ENCODE data around the gene MGAM2. TPM values are rescaled to one million over a fixed set of nuclear protein-coding genes. Genes with fewer than 3 reads are reported as not detected.
"Not testable (repeated sequence)": the region's sequence is repeated elsewhere in the genome, so short reads cannot be mapped to it uniquely, and the experiment has no call there.

MGAM2 gene
- not detected in 2 replicates for total RNA-seq (2014; rRNA removed; shearing (Covaris generic))

DNA sequence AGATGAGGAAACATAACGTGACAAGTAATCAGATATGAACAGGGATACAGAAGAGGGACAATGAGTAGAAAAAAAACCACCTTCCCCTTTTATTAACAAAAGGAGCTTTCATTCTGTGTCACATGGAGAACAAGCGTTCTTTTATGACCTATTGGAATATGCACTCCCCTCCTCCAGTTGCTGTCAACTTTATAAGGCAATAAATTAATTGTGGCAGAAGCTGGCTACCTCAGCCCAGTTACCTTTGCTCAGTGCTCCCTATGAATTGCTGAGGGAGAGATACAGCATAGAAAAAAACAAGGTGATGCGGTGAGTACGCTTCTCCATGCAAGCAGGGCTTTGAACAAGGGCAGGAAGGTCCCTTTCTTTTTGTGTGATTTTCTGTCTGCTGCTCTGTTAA lies at the start of gene MGAM2:
TSS of gene MGAM2 (plus strand) at position 220 of the 400 bp plus-strand sequence. CDS start 5,156 bp downstream, outside the sequence.
- no peaks in the 10 kb centered on the region for H3K27me3 ChIP-seq (ENCODE audit: control insufficient read depth, insufficient read depth, low read length)
- no peak within 1 kb of the TSS for H3K4me3 ChIP-seq (ENCODE audit: insufficient read depth, low read depth, low read length)
- H3K36me3 ChIP-seq (replicated peaks; ENCODE audit: control insufficient read depth, insufficient read depth, low read length): no peaks in the 10 kb centered on the region
- no peak for DNase-seq

DNA sequence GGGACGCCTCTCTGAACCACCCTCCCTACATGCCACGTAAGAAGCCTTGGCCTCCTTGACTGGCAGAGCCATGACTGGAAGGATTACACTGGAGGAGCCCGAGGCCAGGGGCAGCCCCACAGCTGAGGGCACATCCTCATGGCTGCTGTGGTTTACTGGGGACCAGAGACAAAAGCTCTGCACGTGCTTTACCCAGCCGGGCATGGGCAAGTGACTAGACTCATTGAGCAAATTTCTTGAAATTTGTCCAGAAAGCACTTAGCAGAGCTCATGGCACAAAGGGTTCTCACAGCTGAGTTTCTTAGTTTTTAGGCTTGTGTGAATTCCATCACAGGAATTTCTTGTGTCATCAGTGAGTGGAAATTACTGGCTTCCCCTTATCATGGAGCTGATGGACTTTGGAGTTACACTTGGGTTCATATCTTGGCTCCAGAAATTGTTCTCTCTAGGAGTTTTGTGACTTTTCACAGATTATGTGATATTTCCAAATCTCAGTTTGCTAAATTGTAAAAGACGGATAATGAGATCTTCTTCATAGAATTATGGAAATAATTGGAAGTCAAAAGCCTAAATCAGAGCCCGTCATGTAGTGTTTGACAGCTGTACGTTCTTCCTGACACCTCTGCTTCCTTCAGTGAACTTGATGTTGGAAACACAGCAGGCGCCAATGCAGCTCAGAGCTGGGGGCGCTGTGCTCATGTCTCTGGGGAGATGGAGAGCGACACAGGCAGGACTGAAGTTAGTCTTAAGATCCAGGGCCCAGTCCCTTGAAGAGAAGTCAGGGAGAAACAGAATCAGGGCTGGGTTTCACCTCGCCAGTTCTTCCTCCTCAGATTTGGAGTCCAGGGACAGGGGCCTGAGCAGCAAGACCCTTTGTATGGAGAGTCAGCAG lies 47.7 kb upstream of the MGAM2 start:
- H3K27me3 ChIP-seq (ENCODE audit: control insufficient read depth, insufficient read depth, low read length): no peaks in the 10 kb centered on the region
- DNase-seq: no peak
- no peak overlapping the region for H3K4me3 ChIP-seq (ENCODE audit: insufficient read depth, low read depth, low read length)
- no peaks in the 10 kb centered on the region for H3K36me3 ChIP-seq (replicated peaks; ENCODE audit: control insufficient read depth, insufficient read depth, low read length)

DNA sequence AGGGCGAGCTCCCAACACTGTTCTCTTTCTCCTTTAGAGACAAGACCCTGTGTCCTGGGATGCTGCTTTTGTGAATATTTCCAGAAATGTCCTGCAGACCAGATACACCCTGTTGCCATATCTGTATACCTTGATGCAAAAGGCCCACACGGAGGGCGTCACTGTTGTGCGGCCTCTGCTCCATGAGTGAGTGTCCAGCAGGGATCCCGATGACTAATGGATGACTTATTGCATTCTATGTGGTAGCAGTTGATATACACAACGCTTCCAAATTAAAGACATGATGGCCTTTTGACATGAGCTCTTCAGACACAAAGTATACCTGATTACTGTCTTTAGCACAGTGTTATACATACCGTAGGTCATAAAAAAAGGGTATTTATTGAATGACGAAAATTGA lies 45.0 kb upstream of the MGAM2 start:
- H3K36me3 ChIP-seq (replicated peaks; ENCODE audit: control insufficient read depth, insufficient read depth, low read length): no peaks in the 10 kb centered on the region
- H3K27me3 ChIP-seq (ENCODE audit: control insufficient read depth, insufficient read depth, low read length): no peaks in the 10 kb centered on the region
- H3K4me3 ChIP-seq (ENCODE audit: insufficient read depth, low read depth, low read length): no peak overlapping the region
- DNase-seq: no peak

DNA sequence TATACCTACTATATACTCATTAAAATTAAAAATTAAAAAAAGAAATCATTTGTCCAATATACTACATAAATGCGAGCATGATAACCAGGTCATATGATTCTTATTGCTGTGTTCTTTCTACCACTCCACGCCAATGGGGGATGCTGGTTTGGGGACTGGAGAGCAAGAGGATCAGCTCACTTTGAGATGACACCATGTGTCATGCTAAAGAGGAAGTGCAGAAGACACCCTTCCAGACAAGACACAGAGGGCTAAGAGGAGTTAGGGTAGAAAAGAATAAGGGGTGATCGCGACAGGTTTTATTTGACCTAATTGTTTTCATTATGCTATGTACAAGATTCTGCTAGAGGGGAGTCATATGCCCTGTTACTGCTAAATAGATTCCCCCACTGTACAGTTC lies 33.8 kb upstream of the MGAM2 start:
- H3K27me3 ChIP-seq (ENCODE audit: control insufficient read depth, insufficient read depth, low read length): no peaks in the 10 kb centered on the region
- H3K36me3 ChIP-seq (replicated peaks; ENCODE audit: control insufficient read depth, insufficient read depth, low read length): no peaks in the 10 kb centered on the region
- no peak for DNase-seq
- H3K4me3 ChIP-seq (ENCODE audit: insufficient read depth, low read depth, low read length): no peak overlapping the region

DNA sequence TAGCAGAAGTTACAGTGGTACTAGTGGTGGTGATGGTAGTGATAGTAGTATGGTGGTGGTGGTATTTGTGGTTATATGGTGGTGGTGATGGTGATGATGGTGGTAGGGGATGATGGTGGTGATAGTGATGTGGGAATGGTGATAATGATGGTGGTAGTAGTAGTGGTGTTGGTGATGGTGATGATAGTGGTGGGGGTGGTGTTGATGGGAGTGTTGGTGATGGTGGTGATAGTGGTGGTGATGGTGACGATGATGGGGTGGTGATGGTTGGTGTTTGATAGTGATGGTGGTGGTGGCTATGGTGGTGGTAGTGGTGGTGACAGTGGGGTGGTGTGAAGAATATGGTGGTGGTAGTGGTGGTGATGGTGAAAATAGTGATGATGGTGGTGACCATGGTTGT lies 27.9 kb upstream of the MGAM2 start:
- no peak for DNase-seq

DNA sequence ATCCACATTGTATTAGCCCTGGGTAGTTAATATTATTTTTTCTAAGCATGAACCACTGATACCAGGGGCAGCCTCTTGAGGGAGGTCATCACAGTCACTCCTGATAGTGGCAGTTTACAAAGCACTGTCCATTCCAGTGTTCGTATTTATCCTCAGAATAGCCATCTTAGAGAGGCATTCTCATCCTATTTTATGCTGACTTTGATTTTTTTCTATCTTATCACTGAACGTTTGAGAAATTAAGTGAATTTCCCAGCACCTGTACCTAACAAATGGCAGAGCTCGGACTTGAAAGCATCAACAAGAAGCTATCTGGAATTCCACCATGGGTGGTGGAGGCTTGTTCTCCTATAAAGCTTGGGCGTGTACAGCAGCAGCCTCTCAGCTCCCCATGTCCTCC lies 26.1 kb upstream of the MGAM2 start:
- Histone ChIP-seq H3K36me3 (replicated peaks; ENCODE audit: control insufficient read depth, insufficient read depth, low read length) (no peaks in the 10 kb centered on the region), H3K4me3 (ENCODE audit: insufficient read depth, low read depth, low read length) (no peak overlapping the region), H3K27me3 (ENCODE audit: control insufficient read depth, insufficient read depth, low read length) (no peaks in the 10 kb centered on the region)
- DNase-seq: no peak

More for the DNA sequence above, 27.9 kb upstream of the MGAM2 start:
- H3K4me3 ChIP-seq (ENCODE audit: insufficient read depth, low read depth, low read length): no peak overlapping the region
- no peaks in the 10 kb centered on the region for H3K36me3 ChIP-seq (replicated peaks; ENCODE audit: control insufficient read depth, insufficient read depth, low read length)
- no peaks in the 10 kb centered on the region for H3K27me3 ChIP-seq (ENCODE audit: control insufficient read depth, insufficient read depth, low read length)

DNA sequence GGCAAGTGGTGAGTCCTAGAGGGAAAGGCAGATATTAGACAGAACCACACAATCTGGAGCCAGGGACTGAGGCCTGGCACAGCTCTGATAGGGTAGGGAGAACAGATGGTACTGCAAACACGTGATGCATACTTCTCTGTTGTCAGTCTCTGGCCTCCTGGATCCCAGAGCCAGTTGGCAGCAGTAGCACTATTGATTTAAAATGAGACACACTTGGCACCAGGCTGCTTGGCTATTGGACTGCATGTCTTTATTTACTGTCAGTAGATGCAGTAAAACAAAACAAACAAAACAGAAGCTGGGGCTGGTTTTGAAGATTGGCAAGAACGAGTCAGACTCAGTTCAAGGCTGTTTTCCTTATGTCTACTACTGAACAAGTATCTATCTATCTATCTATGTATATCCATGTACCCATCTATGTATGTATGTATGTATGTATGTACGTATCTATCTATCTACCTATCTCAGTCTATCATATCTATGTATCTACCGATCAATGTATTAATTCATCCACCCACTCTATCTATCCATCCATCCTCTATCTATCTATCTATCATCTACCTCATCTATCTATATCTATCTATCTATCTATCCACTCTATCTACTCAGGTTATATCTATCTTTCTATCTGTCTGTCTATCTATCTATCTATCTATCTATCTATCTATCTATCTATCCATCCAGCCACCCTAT lies 23.4 kb upstream of the MGAM2 start:
- Histone ChIP-seq H3K27me3 (ENCODE audit: control insufficient read depth, insufficient read depth, low read length) (no peaks in the 10 kb centered on the region), H3K36me3 (replicated peaks; ENCODE audit: control insufficient read depth, insufficient read depth, low read length) (no peaks in the 10 kb centered on the region), H3K4me3 (ENCODE audit: insufficient read depth, low read depth, low read length) (no peak overlapping the region)
- DNase-seq: no peak

DNA sequence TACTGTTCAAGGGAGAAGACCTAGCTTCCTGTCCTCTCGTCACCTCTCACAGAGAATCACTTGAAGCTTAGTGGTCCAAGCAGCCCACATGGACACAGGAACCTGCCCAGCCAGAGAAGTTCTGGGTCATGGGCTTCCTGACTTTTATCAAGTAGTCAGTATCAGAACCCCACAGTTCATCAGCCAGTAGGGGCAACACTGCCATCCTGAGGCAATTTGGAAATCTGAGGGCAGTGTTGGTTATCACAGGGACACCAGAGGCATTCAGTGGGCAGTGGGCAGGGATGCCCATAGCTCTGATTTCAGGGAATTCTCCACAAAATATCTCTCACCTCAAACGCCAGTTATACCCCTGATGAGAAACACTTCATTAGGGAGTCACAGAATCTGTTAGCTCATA lies 22.5 kb upstream of the MGAM2 start:
- Histone ChIP-seq H3K4me3 (ENCODE audit: insufficient read depth, low read depth, low read length) (no peak overlapping the region), H3K27me3 (ENCODE audit: control insufficient read depth, insufficient read depth, low read length) (no peaks in the 10 kb centered on the region), H3K36me3 (replicated peaks; ENCODE audit: control insufficient read depth, insufficient read depth, low read length) (no peaks in the 10 kb centered on the region)
- DNase-seq: no peak

DNA sequence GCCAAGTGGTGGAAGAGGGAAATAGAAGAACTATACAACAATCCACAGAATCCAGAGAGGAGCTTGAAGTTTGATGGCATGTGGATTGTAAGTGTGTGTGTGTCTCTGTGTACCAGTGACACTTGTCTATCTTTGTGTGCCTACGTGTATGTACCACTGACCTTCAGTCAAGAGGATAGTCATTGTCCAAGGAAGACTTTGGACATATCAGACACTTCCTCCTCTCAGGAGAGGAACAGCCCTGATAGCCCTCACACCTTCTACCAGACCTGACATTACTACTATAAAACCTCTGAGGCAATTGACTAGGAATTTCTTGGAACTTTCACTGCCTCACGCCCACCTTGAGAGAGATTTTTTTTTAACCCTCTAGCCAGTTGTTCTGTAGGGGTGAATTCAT lies 19.6 kb upstream of the MGAM2 start:
- H3K36me3 ChIP-seq (replicated peaks; ENCODE audit: control insufficient read depth, insufficient read depth, low read length): no peaks in the 10 kb centered on the region
- DNase-seq: no peak
- H3K4me3 ChIP-seq (ENCODE audit: insufficient read depth, low read depth, low read length): no peak overlapping the region
- H3K27me3 ChIP-seq (ENCODE audit: control insufficient read depth, insufficient read depth, low read length): no peaks in the 10 kb centered on the region

DNA sequence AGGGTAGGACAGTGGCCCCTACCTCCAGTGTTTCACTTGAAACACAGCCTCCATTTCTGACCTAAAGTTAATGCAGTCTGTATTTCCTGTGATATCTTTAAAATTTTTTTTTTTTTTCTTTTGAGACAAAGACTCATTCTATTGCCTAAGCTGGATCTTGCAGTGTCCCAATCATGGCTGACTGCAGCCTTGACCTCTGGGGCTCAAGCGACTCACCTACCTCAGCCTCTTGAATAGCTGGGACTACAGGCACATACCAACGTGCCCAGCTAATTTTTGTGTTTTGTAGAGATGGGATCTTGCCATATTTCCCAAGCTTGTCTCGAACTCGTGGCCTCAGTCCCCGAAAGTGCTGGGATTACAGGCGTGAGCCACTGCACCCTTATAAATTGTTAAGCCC lies 16.7 kb upstream of the MGAM2 start:
- DNase-seq: no peak

DNA sequence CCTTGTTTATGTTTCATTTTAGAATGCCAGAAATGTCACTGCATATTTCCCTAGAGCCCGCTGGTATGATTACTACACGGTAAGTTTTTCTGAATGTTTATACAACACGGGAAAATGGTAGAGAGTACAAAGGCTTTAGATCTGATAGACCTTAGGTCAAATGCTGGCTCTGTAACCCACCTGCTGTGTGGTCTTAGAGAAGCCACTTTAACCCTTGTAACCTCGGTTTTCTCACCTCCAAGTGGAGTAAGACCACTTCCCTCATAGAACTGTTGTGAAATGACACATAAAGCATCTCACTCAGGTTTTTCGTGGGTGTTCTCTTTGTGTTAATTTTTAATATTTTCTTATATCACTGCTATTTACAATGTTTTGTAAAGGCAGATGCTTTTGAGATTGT lies 13.9 kb upstream of the MGAM2 start:
- Histone ChIP-seq H3K27me3 (ENCODE audit: control insufficient read depth, insufficient read depth, low read length) (no peaks in the 10 kb centered on the region), H3K36me3 (replicated peaks; ENCODE audit: control insufficient read depth, insufficient read depth, low read length) (no peaks in the 10 kb centered on the region), H3K4me3 (ENCODE audit: insufficient read depth, low read depth, low read length) (no peak overlapping the region)
- no peak for DNase-seq

More for the DNA sequence above, 16.7 kb upstream of the MGAM2 start:
- no peaks in the 10 kb centered on the region for H3K36me3 ChIP-seq (replicated peaks; ENCODE audit: control insufficient read depth, insufficient read depth, low read length)
- no peak overlapping the region for H3K4me3 ChIP-seq (ENCODE audit: insufficient read depth, low read depth, low read length)
- H3K27me3 ChIP-seq (ENCODE audit: control insufficient read depth, insufficient read depth, low read length): no peaks in the 10 kb centered on the region

DNA sequence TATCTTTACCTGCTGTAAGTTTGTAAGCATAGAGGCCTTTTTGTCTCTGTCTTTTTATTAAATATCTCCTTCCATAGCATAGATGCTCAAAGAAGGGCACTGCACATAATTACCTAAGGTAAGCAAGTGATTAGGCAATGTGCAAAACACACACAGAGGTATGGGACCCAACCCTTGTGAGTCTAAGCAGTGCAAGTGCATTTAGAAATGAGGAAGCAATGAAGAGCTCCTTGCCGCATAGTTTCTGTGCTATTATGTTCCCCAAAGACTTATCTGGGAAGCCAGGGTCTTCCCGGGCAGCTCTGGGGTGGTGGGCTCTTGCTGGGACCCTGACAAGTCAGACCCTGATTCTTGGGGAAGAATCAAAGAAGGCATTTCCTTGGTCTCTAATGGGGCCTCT lies 13.5 kb upstream of the MGAM2 start:
- H3K36me3 ChIP-seq (replicated peaks; ENCODE audit: control insufficient read depth, insufficient read depth, low read length): no peaks in the 10 kb centered on the region
- no peak overlapping the region for H3K4me3 ChIP-seq (ENCODE audit: insufficient read depth, low read depth, low read length)
- H3K27me3 ChIP-seq (ENCODE audit: control insufficient read depth, insufficient read depth, low read length): no peaks in the 10 kb centered on the region
- no peak for DNase-seq

DNA sequence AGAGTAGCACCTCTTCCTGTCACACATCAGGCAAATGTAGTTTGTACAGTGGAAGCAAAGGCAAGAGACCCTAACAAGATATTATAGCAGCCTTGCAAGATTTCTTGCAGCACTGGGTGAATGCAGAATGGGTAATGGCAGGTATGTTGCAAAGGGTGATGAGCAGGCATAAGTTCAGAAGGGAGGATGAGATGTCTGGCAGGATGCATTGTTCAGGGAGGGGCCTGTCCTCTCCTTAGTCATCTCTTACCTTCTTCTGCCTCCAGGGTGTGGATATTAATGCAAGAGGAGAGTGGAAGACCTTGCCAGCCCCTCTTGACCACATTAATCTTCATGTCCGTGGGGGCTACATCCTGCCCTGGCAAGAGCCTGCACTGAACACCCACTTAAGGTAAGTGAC lies 12.2 kb upstream of the MGAM2 start:
- not testable (repeated sequence) for H3K36me3 ChIP-seq (replicated peaks; ENCODE audit: control insufficient read depth, insufficient read depth, low read length); DNase-seq; H3K4me3 ChIP-seq (ENCODE audit: insufficient read depth, low read depth, low read length); H3K27me3 ChIP-seq (ENCODE audit: control insufficient read depth, insufficient read depth, low read length)

DNA sequence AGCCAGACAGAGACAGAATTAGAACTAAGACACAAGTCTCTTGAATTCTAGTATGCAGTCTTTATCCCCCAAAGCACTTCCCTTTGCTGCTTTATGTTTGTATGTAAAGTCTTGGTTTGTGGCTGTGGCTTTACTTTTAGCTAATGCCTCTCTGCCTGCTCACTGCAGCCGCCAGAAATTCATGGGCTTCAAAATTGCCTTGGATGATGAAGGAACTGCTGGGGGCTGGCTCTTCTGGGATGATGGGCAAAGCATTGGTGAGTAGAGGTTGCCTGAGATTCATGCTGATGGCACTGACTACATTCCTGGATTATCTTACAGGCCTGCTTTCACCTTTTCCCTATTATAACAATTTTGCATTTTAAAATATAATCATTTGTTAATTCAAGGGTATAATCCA lies 10.9 kb upstream of the MGAM2 start:
- DNase-seq: no peak
- Histone ChIP-seq H3K4me3 (ENCODE audit: insufficient read depth, low read depth, low read length) (no peak overlapping the region), H3K36me3 (replicated peaks; ENCODE audit: control insufficient read depth, insufficient read depth, low read length) (no peaks in the 10 kb centered on the region), H3K27me3 (ENCODE audit: control insufficient read depth, insufficient read depth, low read length) (no peaks in the 10 kb centered on the region)

DNA sequence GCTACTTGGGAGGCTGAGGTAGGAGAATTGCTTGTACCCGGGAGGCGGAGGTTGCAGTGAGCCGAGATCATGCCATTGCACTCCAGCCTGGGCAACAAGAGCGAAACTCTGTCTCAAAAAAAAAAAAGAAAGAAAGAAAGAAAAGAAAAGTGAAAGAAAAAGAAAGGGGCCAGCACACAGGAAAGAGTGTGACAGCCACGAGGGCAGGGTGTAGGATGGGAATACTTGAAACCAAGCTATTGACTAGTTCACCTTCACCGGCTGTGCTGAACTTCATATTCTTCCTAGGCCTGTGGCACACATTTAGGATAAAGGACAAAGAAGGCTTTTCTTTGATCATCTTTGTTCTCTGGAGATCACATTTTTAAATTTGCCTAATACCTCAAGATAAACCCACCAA lies 9.7 kb upstream of the MGAM2 start:
- not testable (repeated sequence) for H3K4me3 ChIP-seq (ENCODE audit: insufficient read depth, low read depth, low read length); DNase-seq; H3K36me3 ChIP-seq (replicated peaks; ENCODE audit: control insufficient read depth, insufficient read depth, low read length); H3K27me3 ChIP-seq (ENCODE audit: control insufficient read depth, insufficient read depth, low read length)

Measured in H7 (cell line).